ENCODE data around the gene OSBPL2.

The OSBPL2 gene

GRCh38 chr20:62297449-62298227 lies 59.3 kb downstream of the OSBPL2 start:
- DNase-seq (ENCODE audit: low read depth in 2 of 3, low spot score in 1 of 3), result no peak

DNA sequence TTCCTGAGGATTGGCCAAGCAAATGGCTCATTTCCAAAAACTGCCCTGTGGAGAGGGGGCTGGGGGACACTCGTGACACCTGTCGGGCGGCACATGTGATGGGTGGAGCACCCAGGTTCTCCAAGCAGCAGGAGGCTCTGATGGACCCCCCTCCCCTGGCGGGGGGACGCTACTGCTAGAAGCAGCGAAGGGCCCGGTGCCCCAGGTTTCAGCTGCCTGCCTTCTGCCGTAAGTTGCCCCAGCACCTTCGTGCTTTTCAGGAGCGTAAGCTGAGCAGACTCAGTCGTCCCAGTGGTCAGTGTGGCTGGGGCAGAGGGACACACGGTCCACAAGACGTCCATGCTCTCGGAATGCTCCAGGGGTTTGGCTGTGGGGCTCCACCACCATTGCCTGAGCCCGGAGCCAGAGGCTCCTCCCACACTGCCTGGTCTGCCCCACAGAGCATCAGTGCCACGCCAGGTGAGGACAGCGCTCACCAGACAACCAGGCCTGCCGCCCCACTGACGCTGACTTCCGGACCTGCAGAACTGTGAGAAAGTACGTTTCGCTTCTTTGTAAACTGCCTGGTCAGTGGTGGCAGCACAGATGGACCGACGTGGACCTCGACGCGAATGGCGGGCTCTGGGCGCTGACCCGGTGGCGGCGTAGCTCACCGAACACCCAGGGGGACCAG lies 60.4 kb downstream of the OSBPL2 start:
- no peak for DNase-seq (ENCODE audit: low read depth in 2 of 3, low spot score in 1 of 3)

DNA sequence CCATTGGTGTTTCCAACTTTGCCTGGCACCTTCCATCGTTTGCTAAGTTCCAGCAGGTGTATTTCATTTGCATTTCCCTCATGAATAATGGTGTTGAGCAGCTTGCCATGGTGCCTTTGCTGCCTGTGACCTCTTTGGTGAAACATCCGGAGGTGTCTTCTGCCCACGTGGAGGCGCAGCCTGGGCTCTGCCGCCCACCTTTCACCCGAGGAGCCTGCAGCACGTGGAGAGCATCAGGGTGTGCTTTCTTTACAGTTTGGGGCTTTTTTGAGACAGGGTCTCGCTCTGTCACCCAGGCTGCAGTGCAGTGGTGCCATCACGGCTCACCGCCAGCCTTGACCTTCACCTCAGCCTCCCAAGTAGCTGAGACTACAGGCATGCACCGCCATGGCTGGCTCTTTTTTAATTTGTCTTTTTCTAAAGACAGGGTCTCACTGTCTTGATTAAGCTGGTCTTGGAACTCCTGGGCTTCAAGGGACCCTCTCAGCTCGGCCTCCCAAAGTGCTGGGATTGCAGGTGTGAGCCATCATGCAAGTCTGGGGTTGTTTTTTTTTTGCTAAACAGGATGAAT lies 61.4 kb downstream of the OSBPL2 start:
- DNase-seq (ENCODE audit: low read depth in 2 of 3, low spot score in 1 of 3), result no peak

DNA sequence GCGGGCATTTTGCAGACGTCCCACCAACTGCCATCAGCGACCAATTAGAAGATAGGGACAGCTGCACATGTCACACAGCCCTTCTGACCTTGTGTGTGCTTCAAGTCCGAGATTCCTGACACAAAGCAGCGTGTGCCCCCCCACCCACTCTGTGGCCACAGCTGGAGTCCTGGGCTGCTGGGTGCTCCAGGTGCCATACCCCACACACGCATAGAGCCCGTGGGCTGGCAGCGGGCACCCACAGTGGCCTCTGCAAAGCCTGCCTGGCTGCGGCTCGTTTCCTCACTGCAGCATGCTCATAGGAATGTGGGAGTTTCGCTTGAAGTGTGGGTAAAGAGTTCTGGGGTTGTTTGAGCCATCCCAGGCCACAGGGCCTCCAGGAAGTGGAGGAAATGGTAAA lies 62.0 kb downstream of the OSBPL2 start:
- DNase-seq (ENCODE audit: low read depth in 2 of 3, low spot score in 1 of 3), result no peak

DNA sequence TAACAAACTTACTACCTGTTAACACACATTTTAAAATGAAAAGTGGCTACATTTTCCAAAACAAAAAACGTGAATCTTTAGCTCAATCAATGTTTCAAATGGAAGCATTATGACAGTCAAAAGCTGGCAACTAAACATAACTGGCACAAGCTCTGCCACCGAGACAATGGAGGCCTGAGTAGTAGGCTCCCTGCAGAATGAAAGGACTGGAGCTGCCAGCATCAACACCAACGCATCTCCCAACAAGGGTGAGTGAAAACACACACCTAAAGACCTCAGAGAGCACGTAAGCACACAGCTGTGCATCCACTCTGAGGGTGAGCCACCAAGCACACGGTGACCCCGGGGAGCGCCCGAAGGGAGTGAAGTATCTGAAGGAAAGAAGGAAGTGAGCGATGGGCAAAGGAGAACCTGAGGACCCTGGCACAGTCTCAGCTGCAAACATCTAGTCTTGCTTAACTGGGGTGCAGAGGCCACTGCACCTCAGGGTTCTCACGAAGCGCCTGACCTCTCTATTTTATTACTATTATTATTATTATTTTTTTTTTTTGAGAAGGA lies 62.9 kb downstream of the OSBPL2 start:
- DNase-seq (ENCODE audit: low read depth in 2 of 3, low spot score in 1 of 3), result no peak

DNA sequence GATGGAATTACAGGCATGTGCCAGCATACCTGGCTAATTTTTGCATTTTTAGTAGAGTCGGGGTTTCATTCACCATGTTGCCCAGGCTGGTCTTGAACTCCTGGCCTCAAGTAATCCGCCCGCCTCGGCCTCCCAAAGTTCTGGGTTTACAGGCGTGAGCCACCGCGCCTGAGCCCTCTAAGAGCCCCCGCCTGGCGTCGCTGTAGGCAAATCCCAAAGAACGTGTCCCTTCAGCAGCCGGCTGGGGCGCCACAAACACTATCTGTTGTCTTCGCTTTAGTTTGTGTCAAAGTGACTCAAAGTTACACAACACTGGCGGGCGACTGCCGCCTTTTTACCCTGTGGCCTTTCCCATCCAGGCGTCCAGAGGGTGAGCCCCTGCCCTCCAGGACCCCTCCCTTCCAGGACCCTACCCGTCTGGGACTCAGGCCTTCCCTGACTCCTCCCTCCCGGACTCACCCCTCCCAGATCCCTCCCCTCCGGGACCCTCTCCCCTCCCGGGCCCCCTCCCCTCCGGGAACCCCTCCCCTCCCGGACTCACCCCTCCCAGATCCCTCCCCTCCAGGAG lies 63.5 kb downstream of the OSBPL2 start:
- peak; percentile 83 to 89 (median 89) for DNase-seq (ENCODE audit: low read depth in 2 of 3, low spot score in 1 of 3)

DNA sequence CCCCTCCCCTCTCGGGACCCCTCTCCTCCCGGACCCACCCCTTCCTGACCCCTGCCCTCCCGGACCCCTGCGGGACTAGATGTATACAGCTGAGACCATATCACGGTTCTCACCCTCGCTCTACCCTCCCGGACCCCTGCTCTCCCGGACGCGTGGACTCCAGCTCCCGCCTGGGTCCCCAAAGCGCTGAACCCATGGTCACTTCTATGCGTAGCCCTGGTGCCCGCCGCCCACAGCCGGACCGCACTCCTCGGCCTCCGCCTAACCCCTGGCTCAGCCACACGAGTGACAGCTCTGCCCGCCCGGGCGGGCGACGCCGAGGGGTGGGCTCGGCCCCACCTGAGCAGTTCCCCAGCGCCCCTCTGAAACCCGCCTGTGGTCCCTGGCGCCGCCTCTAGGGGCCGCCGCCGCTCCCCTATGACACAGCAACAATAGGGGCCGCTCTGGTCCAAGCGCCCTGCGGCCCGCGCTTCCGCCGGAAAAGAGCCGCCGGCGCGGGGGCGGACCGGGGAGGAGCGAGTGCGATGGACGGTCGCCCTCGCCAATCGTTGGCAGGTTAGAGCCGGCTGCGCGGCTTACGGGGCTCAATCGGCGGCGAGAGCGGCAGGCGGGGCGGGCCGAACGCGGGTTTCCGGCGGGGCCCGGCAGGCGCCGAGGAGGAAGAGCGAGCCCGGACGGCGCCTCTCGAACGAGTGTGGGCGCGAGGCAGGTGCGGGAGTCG lies 64.2 kb downstream of the OSBPL2 start, which contains the start of gene ADRM1:
Gene ADRM1, plus strand, starts transcription at position 657 of the 721 bp plus-strand sequence. CDS start 572 bp downstream, outside the sequence.
- DNase-seq (ENCODE audit: low read depth in 2 of 3, low spot score in 1 of 3), result peak; percentile 90 to 94 (median 93)

DNA sequence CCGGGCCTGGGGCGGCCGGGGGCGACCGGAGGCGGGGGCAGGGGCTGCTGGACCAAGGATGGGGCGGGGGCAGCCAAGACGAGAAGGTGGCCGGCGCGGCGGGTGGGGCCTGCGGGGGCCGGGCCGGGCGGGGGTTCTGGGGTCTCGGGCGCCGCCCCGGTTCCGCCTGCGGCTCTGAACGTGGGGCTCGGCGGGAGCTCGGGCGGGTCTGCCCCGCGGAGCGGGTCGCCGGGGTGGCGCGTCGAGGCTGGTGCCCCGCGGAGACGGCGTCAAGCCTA lies 64.7 kb downstream of the OSBPL2 start:
- DNase-seq (ENCODE audit: low read depth in 2 of 3, low spot score in 1 of 3), result no peak

DNA sequence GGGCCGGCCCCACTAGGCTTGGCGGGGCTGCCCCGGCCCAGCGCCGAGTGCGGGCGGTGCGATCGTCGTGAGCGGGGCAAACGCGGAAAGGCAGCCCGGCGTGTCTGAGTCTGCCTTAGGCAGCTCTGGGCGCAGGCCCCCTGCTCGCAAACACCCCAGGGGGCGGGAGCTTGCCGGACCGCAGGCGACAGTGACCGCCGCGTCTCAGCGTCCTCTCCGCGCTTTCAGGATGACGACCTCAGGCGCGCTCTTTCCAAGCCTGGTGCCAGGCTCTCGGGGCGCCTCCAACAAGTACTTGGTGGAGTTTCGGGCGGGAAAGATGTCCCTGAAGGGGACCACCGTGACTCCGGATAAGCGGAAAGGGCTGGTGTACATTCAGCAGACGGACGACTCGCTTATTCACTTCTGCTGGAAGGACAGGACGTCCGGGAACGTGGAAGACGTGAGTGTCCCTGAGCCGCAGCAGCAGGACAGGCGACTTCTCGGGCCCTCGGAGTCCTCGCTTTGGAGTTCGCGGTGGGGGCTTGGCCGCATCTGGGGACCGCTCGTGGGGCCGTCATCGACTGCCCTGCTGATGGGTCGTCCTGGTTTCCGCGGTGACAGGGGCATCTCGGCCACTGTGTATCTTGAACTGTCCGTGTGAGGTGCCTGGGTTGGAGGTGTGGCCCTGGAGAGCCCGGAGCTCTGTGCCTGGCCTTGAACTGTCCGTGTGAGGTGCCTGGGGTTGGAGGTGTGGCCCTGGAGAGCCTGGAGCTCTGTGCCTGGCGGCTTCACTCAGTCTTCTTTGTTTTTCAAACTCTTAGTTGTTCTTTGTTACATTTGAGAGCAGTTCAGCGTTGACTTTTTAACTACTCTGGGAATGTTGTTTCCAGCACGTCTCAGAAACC lies 65.3 kb downstream of the OSBPL2 start:
- DNase-seq (ENCODE audit: low read depth in 2 of 3, low spot score in 1 of 3), result peak in 1 of 3 donors; percentile 14

- DNase-seq (ENCODE audit: low read depth in 2 of 3, low spot score in 1 of 3), result no peak
These were observed 66.2 kb downstream of the OSBPL2 start for GRCh38 chr20:62304331-62305148.

DNA sequence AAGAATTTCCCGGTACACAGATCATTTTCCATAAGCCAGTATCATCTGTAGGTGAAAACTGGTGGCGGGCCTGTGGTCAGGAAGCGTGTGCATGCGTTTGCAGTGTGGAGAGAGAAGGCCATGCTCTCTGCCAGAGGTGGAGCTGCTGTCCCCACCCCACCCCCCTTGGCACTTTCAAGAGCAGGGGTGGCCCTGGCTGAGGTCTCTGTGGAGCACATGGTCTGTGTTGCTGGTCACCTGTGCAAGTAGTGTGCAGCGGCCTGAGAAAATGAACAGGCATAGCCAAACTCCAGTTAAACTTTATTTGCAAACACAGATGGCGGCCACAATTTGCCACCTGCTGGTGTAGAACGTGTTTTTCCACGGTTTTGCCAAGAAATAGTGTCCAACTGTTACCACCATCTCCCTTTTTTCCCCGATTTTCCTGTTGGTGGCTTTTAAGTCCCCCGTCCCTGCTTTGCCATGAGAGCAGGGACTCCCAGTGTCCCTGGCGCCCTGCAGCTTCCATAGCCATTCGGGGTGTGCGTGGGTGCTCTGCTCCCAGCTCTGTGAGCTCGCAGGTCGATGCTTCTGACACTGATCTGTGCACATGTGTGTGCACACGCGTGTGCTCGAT lies 66.9 kb downstream of the OSBPL2 start:
- no peak for DNase-seq (ENCODE audit: low read depth in 2 of 3, low spot score in 1 of 3)

- DNase-seq (ENCODE audit: low read depth in 2 of 3, low spot score in 1 of 3), result no peak
These were observed 67.6 kb downstream of the OSBPL2 start for GRCh38 chr20:62305765-62306413.

DNA sequence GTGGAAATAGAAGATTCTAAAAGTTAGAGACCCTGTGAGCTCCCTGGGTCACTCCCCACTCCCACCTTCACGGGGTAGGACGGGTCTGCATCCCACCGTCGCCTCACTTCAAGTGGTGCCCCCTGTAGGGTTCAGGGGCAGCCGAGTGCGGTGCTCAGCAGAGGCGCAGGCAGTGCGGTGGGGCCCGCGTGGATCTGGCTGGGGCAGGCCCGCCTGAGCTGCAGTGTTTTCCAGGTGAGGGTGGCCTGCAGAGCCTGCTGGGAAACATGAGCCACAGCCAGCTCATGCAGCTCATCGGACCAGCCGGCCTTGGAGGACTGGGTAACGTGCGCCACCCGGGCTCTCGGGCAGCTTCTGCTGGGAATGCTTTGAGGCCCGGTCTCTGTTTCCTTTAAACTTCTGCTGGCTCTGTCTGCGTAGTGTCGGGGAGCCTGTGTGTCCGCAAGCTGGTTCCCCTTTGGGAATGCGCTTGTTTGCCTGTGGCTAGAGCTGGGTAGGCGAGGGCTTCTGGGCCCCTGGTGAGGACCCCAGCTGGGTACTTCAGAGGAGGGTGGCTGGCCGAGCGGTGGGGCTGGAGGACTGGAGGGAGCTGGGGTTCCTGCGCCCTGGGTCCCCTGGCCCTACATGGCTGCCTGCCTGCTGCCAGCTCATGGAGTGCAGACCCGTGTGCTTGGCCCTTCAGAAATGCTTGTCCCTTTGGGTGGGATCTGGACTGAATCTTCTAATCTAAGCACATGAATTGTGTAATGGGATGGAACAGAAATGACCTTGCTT lies 68.3 kb downstream of the OSBPL2 start:
- DNase-seq (ENCODE audit: low read depth in 2 of 3, low spot score in 1 of 3), result no peak

DNA sequence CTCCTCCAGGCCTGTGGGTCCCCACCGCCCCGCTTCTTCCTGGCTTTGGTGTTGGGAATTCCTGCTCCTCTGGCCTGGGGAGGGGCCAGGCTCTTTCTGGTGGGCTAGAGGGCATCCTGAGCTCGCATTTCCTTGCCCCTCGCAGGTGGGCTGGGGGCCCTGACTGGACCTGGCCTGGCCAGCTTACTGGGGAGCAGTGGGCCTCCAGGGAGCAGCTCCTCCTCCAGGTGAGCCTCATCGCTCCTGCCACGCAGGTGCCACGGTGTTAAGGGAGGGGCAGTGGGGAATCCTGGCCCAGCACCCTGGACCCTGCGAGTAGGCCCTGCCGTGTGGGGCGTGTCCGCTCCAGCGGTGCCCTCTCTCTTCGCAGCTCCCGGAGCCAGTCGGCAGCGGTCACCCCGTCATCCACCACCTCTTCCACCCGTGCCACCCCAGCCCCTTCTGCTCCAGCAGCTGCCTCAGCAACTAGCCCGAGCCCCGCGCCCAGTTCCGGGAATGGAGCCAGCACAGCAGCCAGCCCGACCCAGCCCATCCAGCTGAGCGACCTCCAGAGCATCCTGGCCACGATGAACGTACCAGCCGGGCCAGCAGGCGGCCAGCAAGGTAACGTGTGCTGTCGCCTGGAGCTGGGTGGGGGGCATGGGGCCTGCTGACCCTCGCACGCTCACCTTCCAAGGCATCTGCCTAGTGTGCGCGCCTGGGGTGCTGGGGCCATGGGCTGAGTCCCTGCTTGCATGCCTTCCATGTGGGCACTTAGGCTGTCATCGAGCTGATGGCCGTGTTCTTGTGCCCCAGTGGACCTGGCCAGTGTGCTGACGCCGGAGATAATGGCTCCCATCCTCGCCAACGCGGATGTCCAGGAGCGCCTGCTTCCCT lies 69.1 kb downstream of the OSBPL2 start:
- DNase-seq (ENCODE audit: low read depth in 2 of 3, low spot score in 1 of 3), result no peak

DNA sequence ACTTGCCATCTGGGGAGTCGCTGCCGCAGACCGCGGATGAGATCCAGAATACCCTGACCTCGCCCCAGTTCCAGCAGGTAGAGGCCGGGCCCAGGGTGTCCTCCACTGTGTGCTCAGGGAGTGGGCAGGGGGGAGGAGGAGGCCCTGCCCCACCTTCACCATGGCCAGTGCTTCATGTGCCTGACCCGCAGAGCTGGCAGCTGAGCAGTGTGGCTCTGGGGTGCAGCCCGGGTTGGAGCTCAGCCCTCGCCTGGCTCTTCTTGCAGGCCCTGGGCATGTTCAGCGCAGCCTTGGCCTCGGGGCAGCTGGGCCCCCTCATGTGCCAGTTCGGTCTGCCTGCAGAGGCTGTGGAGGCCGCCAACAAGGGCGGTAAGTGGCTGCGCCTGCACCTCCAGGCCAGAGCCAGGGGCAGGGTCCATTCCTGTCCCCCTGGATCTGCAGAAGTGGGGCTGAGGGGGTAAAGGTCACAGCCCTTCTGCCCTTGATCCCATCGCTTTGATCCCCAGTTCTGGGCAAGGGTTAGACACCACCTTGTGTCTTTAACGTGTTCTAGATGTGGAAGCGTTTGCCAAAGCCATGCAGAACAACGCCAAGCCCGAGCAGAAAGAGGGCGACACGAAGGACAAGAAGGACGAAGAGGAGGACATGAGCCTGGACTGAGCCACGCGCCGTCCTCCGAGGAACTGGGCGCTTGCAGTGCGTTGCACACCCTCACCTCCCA lies 69.9 kb downstream of the OSBPL2 start:
- DNase-seq (ENCODE audit: low read depth in 2 of 3, low spot score in 1 of 3), result no peak

All from stimulated activated CD4-positive, alpha-beta T cell treated with anti-CD3 and anti-CD28 coated beads, Interleukin-12 subunit alpha, Interleukin-12 subunit beta, amount 100 ng/mL, for 48 hours (primary cell).